RPMI7951 (cell line): ENCODE results near the gene NCAM2. TPM values are rescaled to one million over a fixed set of nuclear protein-coding genes. Genes with fewer than 3 reads are reported as not detected.
A peak's percentile ranks its signal among the peaks of the same experiment; 100 is the strongest.

Source experiments
- DNase-seq: peaks from one replicate; pipeline ENCODE4 v3.0.0-alpha.2; 2012; ENCODE audit warnings: low read depth
- total RNA-seq: library from RNA; depleted of rRNA; stranded (reverse); fragments of >200 nt; shearing (Covaris generic); gene quantifications from 2 replicates; pipeline ENCODE4 v1.2.3, GENCODE V29; 2014

The NCAM2 gene
- total RNA-seq, 1 experiment from 2014 or later = 0.12 TPM

DNA sequence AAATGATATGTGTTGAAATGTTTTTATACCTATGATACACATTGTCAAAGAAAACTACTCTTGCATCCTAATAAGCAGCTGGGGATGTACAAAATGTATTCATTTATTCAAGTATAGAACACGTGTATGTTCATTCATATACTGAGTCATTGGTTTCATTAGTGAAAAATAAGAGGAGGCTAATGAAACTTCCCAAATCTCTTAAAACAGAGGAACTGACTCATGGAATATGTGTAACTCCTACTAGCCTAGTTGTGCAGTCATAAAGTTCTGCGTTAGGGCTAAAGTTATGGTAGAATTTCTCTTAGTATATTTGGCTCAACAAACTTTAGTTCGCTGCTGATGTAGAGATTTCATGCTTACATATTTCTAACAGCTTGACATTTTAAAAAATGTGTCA is 441.6 kb downstream of the NCAM2 start:
- DNase-seq = no peak

DNA sequence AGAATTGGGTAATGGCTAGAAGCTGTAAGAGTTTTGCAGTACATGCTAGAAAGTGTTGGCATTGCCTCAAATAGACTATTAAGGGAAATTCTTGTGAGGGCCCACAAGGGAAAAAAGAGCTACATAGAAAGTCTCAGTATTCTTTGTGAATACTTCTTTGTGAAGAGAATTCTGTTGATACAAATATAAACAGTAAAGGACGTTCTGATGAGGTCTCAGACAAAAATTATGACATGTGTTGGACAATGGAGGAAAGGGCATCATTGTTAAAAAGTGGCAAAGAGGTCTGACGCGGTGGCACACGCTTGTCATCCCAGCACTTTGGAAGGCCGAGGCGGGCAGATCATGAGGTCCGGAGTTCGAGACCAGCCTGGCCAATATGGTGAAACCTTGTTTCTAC is 458.9 kb downstream of the NCAM2 start:
- DNase-seq = no peak

DNA sequence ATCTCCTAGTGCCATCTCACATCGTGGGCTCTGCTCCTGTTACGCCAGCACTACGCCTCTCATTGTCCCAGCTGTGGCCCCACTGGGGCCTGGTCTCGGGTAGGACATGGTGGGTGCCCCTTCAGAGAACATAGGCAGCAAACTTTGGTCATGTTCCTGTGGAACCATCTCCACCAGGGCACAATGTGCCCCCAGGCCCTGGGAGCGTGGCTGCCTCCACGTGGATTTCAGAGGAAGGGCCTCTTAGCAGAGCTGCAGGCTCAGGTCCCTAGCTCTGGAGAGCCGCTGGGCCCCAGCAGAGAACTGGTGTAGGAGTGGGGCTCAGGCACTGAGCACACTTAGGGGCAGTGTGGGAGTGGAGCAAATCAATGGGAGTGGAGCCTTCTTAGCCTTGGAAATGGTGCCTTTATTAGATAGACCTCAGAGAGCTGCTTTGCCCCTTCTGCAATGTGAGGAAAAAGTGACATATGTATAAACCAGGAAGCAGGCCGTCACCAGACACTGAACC is 460.0 kb downstream of the NCAM2 start:
- no peak for DNase-seq

DNA sequence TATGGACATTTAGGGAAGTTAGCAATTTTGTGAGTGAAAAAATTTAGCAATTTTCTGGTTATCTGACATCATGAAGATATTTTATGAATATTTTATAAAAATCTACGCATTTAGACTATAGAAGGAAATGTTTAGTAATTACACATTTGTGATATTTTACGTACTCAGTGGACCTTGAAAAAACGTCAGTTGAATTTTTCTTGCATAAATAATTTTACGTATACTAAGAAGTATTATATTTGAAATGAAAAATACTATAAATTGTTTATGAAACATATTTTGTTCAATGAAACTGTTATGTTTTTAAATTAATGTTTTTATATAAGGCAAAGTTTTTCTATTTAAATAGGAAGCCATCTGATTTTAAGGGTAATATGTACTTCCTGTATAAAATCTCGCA is 462.8 kb downstream of the NCAM2 start:
- no peak for DNase-seq

DNA sequence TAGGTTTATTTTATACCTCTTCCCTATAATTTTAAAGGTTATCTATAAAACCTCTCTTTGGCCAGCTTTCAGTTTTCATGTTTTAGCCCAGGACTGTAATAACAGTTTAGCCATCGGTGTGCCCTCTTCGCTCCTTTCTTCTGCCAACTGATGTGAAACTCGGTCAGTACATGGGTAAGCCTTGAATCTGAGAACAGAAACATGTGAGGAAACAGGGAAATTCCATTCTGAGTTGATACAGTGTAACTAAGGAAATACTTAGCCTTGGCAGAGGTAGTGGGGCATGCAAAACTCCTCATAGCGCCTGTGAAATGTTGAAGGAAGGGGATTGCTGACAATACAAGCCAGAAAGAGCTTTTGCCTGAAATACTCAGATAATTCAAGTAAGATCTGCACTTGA is 465.2 kb downstream of the NCAM2 start:
- DNase-seq = no peak

DNA sequence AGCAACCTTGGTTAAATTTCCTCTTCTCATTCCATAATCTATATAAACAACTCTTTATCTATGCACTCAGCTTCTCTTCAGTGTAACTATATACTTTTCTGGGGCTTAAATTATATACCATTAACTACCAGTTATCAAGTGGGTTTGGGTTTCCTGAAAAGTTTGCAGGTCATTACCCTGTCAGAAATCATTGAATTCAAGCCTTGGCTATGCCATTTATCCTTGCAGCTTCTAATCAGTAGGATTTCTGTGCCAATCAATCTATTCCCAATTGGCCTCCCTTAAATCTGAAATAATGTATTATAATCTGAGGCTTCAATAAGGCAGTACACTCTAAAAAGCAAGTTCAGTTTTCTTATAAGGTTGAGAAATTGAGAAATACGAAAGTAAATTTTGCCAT is 466.5 kb downstream of the NCAM2 start:
- no peak for DNase-seq

DNA sequence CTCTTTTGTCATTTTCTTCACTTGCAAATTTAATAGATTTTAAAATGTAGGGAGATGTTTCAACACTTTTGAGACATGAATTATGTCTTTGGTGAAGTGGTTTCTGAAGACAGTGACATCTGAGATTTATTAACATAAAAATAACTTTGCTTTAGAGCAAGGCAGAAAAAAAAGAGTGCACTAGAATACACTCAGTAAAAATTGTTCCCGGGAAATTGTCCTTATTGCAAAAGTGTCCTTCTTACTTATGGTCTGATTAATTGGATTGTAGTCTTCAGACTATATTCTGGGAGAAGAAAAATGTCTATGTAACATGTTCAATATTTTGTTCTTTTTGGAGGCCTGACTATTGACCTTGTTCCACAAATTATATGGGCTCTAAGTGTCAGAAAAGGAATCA is 468.5 kb downstream of the NCAM2 start:
- no peak for DNase-seq

DNA sequence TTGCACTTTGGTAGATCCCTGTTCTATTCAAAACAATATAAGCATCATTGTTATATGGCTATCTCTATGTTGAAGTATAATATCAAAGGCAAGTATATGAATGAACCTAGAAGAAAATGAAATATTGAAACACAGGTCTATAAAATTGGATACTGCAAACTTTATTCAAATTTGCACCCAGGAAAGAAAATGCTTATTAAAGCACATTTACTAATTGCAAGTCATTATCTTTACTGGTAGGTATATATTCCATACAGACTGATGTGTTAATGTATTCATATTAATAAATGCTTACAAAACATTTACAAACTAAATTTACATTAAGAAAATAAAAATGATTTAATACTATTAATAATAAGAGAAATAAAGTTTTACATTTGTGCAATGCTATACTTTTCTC is 469.8 kb downstream of the NCAM2 start:
- no peak for DNase-seq

DNA sequence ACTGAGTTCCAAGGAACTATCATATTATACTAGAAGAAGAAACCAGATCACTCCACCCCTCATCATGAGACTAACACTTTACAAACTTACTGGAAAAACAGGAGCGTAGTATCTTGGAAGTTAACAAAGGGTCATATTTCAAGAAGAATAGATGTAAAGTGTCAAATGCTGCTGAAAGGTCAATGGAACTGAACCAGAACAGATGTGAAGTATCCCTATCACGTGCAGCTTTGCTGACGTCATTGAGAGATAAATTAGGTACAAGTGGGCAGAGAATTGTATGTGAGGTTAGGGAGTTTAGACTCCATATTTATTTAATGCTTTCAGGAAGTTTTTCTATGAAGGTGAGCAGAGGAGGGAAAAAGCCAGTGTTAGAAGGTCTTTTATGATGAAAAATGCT is 483.0 kb downstream of the NCAM2 start:
- no peak for DNase-seq

DNA sequence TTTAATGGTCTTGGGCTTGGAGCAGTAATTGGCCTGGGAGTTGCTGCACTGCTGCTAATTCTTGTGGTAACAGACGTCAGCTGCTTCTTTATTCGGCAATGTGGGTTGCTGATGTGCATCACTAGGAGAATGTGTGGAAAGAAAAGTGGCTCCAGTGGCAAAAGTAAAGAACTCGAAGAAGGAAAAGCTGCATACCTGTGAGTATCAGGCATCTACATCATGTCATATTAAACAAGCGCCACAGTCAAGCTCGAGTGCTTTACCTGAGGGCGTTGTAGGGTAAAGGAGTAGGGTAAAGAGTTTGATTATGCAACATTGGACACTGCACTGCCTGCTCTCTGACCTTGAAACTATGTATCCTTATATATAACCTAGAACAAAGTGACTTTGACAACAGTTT is 510.6 kb downstream of the NCAM2 start:
- DNase-seq = peak; percentile 5

DNA sequence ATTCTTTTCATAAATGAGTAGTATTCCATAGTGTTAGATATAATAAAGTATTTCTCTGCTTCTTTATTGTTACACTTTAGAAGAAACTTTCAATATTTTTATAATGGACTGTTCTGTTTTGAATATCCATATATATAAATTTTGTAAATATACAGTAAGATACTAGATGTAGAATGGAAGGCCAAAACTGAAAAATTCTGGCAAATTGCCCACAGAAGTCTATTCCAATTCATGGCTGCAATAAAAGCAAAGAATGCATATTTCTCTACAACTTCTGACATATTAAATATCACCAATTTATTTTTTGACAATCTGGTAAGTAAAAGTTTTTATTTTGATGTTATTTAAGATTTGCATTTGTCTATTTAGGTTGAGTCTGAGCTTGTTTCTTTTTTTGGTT is 532.5 kb downstream of the NCAM2 start:
- DNase-seq = no peak

DNA sequence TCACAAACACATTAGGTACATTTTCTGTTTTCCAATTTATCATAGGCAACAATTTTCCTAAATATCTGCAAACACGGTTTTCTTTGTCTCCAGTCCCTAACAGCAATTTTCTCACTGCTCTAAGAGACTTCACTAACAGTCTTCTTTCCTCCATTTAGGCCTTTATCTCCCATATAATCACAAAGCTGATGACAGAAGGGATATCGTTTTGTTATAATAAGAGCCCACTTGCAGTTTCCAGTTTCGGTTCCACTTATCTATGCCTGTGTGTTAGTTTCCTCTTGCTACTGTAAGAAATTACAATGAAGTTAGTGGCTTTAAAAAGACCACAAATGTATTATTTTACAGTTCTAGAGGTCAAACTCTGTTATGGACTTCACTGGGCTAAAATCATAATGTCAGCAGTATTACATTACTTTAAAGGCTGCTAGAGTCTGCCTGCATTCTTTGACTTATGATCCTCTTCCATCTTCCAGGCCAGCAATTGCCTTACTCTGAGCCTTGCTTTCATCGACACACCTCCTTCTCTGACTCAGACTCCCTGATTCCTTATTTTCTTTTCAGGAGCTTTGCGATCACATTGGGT is 549.3 kb downstream of the NCAM2 start:
- DNase-seq = peak; percentile 12

DNA sequence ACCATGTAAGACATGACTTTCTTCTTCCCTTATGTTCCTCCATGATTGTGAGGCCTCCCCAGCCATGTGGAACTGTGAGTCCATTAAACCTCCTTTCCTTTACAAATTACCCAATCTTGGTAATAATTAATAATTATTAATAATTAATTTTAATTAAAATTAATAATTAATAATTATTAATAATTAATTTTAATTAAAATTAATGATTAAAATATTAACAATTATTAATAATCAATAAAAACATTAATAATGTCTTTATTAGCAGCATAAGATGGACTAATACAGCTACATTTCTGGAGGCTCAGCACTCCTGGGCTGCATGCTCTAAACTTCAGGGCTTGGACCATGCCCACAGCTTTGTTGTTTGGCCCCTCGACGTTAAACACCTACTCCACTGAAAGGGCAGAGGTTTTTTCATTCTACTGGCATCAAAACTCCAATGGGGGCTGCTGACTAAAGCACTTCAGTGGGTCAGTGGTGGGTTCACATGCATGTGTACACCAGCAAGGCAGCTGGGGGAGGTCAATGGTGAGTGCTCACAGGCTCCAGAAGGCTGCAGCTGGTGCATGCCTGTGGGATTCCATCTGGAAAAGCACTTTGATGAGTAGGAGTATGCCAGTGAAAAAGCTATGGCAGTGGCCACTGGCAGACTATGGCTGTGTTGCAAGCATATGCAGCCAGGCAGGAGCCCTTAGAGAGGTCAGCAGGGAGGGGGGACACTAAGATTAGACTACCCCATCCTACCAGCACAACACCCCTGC is 561.3 kb downstream of the NCAM2 start:
- no peak for DNase-seq
